NK-92 (cell line): ENCODE data around the gene ALDH5A1.
"Not testable (repeated sequence)": the region's sequence is repeated elsewhere in the genome, so short reads cannot be mapped to it uniquely, and the experiment has no call there.

Source experiments
- DNase-seq: peaks from one replicate; lab custom pipeline; 2025; ENCODE audit not compliant: unreplicated experiment; lab: John Stamatoyannopoulos, UW

Gene ALDH5A1

GRCh38 chr6:24484657-24485323, 10.0 kb upstream of the ALDH5A1 start:
- DNase-seq = no peak

GRCh38 chr6:24486065-24486464, 8.7 kb upstream of the ALDH5A1 start:
- DNase-seq = no peak

- no peak for DNase-seq
Observed at GRCh38 chr6:24489470-24489869, 5.3 kb upstream of the ALDH5A1 start, which contains the start of gene GPLD1. TSS of gene GPLD1 (minus strand) at chr6:24489578. CDS start at chr6:24489511, 67 bp downstream.

GRCh38 chr6:24489881-24490280, 4.9 kb upstream of the ALDH5A1 start:
- no peak for DNase-seq

GRCh38 chr6:24490948-24491347, 3.8 kb upstream of the ALDH5A1 start:
- DNase-seq = no peak

GRCh38 chr6:24492475-24492874, 2.3 kb upstream of the ALDH5A1 start:
- DNase-seq = no peak

- DNase-seq = no peak
Observed at GRCh38 chr6:24493945-24494820, 586 bp upstream of the ALDH5A1 start.

GRCh38 chr6:24497254-24497970, 2.6 kb downstream of the ALDH5A1 start:
- no peak for DNase-seq

GRCh38 chr6:24500683-24501082, 5.9 kb downstream of the ALDH5A1 start:
- no peak for DNase-seq

- DNase-seq = no peak
Observed at GRCh38 chr6:24501374-24501773, 6.6 kb downstream of the ALDH5A1 start.

- DNase-seq = no peak
Observed at GRCh38 chr6:24501914-24502313, 7.1 kb downstream of the ALDH5A1 start.

GRCh38 chr6:24504287-24504648, 9.5 kb downstream of the ALDH5A1 start:
- DNase-seq = no peak

- DNase-seq = no peak
Observed at GRCh38 chr6:24504649-24505586, 10.1 kb downstream of the ALDH5A1 start.

- no peak for DNase-seq
Observed at GRCh38 chr6:24506814-24507520, 12.2 kb downstream of the ALDH5A1 start.

GRCh38 chr6:24511976-24512375, 17.2 kb downstream of the ALDH5A1 start:
- not testable (repeated sequence) for DNase-seq

- no peak for DNase-seq
Observed at GRCh38 chr6:24513602-24514001, 18.8 kb downstream of the ALDH5A1 start.

- DNase-seq = no peak
Observed at GRCh38 chr6:24517659-24518543, 23.1 kb downstream of the ALDH5A1 start.

GRCh38 chr6:24520929-24521546, 26.3 kb downstream of the ALDH5A1 start:
- DNase-seq = no peak
